HepG2 (cell line): ENCODE results near the gene AMER3. TPM values are rescaled to one million over a fixed set of nuclear protein-coding genes. Genes with fewer than 3 reads are reported as not detected.

Experiments
- BORCS8-MEF2B ChIP-seq: sonication (generic); formaldehyde crosslinking; IDR thresholded peaks from 2 replicates; pipeline ENCODE4 v1.8.0; 2022; ENCODE audit warnings: mild to moderate bottlenecking, missing genetic modification reagents
- DNMT1 ChIP-seq: sonication (generic); formaldehyde crosslinking; IDR thresholded peaks from 2 replicates; pipeline ENCODE4 v1.5.1; 2020; ENCODE audit warnings: mild to moderate bottlenecking, missing genetic modification reagents
- FOXA3 ChIP-seq: IDR thresholded peaks from 2 replicates; pipeline ENCODE4 v1.6.1; 2016; ENCODE audit warnings: missing genetic modification reagents, missing compliant biosample characterization
- HMGA1 ChIP-seq: sonication (generic); formaldehyde crosslinking; conservative IDR thresholded peaks from 2 replicates; pipeline ENCODE4 v1.4.0; 2020; ENCODE audit warnings: missing genetic modification reagents
- HOXA9 ChIP-seq: sonication (generic); formaldehyde crosslinking; IDR thresholded peaks from 2 replicates; pipeline ENCODE4 v1.8.1; 2022; ENCODE audit warnings: missing genetic modification reagents, mild to moderate bottlenecking, moderate library complexity, borderline replicate concordance
- IRF2 ChIP-seq: IDR thresholded peaks from 2 replicates; pipeline ENCODE4 v1.6.1; 2018; ENCODE audit warnings: missing genetic modification reagents, missing compliant biosample characterization
- KIAA2018 ChIP-seq: sonication (generic); formaldehyde crosslinking; IDR thresholded peaks from 2 replicates; pipeline ENCODE4 v1.5.0; 2020; ENCODE audit warnings: mild to moderate bottlenecking, missing genetic modification reagents, borderline replicate concordance
- MAZ ChIP-seq, 2 experiments: sonication (generic) in 1 of 2; formaldehyde crosslinking in 1 of 2; IDR thresholded peaks; 2 replicates each; pipeline versions ENCODE4 v1.5.0 to v1.6.1; 2012 to 2020; ENCODE audit warnings: low read depth in 2 of 2, mild to moderate bottlenecking in 2 of 2, borderline replicate concordance in 1 of 2, improper control_type of control experiment in 1 of 2, low read length in 1 of 2, missing genetic modification reagents in 1 of 2, moderate library complexity in 1 of 2
- MBD4 ChIP-seq: IDR thresholded peaks from 2 replicates; pipeline ENCODE4 v1.6.1; 2012; ENCODE audit warnings: low read length, inconsistent platforms, borderline replicate concordance
- MBNL3 ChIP-seq: fragments of 250-450 bp; sonication (Bioruptor Pico); conservative IDR thresholded peaks from 2 replicates; pipeline ENCODE4 v1.8.0; 2022; ENCODE audit warnings: mild to moderate bottlenecking, inconsistent platforms
- RFXAP ChIP-seq: sonication (generic); formaldehyde crosslinking; IDR thresholded peaks from 2 replicates; pipeline ENCODE4 v1.4.0; 2020; ENCODE audit warnings: missing genetic modification reagents, borderline replicate concordance
- RNF2 ChIP-seq: fragments of 450-650 bp; conservative IDR thresholded peaks from 2 replicates; pipeline ENCODE4 v1.6.1; 2016; ENCODE audit warnings: low read depth
- TAF1 ChIP-seq: sonication (generic); formaldehyde crosslinking; IDR thresholded peaks from 2 replicates; pipeline ENCODE4 v1.4.0; 2020; ENCODE audit warnings: missing genetic modification reagents
- ZMAT5 ChIP-seq: sonication (generic); formaldehyde crosslinking; IDR thresholded peaks from 2 replicates; pipeline ENCODE4 v1.5.0; 2020; ENCODE audit warnings: mild to moderate bottlenecking, low read depth, missing genetic modification reagents, borderline replicate concordance
- ZNF253 ChIP-seq: sonication (generic); formaldehyde crosslinking; IDR thresholded peaks from 2 replicates; pipeline ENCODE4 v1.8.0; 2022; ENCODE audit warnings: mild to moderate bottlenecking, missing genetic modification reagents, borderline replicate concordance
- ZNF605 ChIP-seq: sonication (generic); formaldehyde crosslinking; IDR thresholded peaks from 2 replicates; pipeline ENCODE4 v1.8.0; 2022; ENCODE audit warnings: mild to moderate bottlenecking, missing genetic modification reagents
- ZSCAN12 ChIP-seq: sonication (generic); formaldehyde crosslinking; IDR thresholded peaks from 2 replicates; pipeline ENCODE4 v1.9.0; 2021; ENCODE audit warnings: mild to moderate bottlenecking, missing genetic modification reagents
- polyA plus RNA-seq, 8 experiments: library from polyadenylated mRNA; depleted of rRNA in 3 of 8; stranded (reverse) in 7 of 8; unstranded in 1 of 8; fragments of >200 nt; fragmentation: Illumina TruSeq in 4 of 8; extraction: Trizol in 4 of 8; gene quantifications; 2 replicates each; pipeline versions ENCODE4 v1.2.1 to v1.2.3, GENCODE V29; 2011 to 2016; ENCODE audit warnings: low read depth in 4 of 8, missing spikeins in 1 of 8, mixed read lengths in 1 of 8; ENCODE audit not compliant: insufficient read depth in 1 of 8
- total RNA-seq, 5 experiments: library from RNA; depleted of rRNA; stranded (reverse); fragments of >200 nt; fragmentation: Illumina TruSeq; extraction: Trizol; gene quantifications; 2 replicates each; pipeline ENCODE4 v1.2.3, GENCODE V29; 2016; ENCODE audit warnings: low read depth in 1 of 5
- TF ChIP-seq, protein P1 (sequence below): IDR thresholded peaks from 2 replicates; pipeline ENCODE4 v1.6.1; 2018; ENCODE audit warnings: missing genetic modification reagents, mild to moderate bottlenecking, missing compliant biosample characterization

The AMER3 gene
- total and polyA plus RNA-seq, 2 of the 13 experiments (the other 11 are each of a cell fraction or from before 2014, with no cell fraction given) = not detected

- no peak for TF ChIP-seq ZNF605 (CRISPR knock-in tag)
- no peak for TF ChIP-seq RNF2
- TF ChIP-seq ZSCAN12 (CRISPR knock-in tag) = no peak
- TF ChIP-seq BORCS8-MEF2B = peak; percentile 30; the same call in 1 of the 2 replicates
- TF ChIP-seq, protein P1, sequence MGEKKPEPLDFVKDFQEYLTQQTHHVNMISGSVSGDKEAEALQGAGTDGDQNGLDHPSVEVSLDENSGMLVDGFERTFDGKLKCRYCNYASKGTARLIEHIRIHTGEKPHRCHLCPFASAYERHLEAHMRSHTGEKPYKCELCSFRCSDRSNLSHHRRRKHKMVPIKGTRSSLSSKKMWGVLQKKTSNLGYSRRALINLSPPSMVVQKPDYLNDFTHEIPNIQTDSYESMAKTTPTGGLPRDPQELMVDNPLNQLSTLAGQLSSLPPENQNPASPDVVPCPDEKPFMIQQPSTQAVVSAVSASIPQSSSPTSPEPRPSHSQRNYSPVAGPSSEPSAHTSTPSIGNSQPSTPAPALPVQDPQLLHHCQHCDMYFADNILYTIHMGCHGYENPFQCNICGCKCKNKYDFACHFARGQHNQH (CRISPR knock-in tag) = peak; percentile 93; the same call in 1 of the 2 replicates
- TF ChIP-seq HOXA9 = no peak
- no peak; the same call in 1 of the 2 replicates for TF ChIP-seq HMGA1 (CRISPR knock-in tag)
- peak; percentile 60 for TF ChIP-seq FOXA3
- no peak for TF ChIP-seq ZMAT5 (CRISPR knock-in tag)
- no peak; the same call in 1 of the 2 replicates for TF ChIP-seq TAF1 (CRISPR knock-in tag)
- peak; percentile 56; the same call in 1 of the 2 replicates for TF ChIP-seq RFXAP (CRISPR knock-in tag)
- TF ChIP-seq MBNL3 (CRISPR knock-in tag) = no peak
- TF ChIP-seq IRF2 (CRISPR knock-in tag) = peak; percentile 64; the same call in 1 of the 2 replicates
- TF ChIP-seq DNMT1 = no peak
- 0 out of 2 replicates have a peak, but pooled peaks have one; percentile 5 for TF ChIP-seq MAZ (IDR thresholded peaks at IDR 0.05; ENCODE audit: borderline replicate concordance, low read depth, low read length)
- TF ChIP-seq MAZ (CRISPR knock-in tag; IDR thresholded peaks at IDR 0.05; ENCODE audit: low read depth) = no peak
- no peak for TF ChIP-seq KIAA2018 (CRISPR knock-in tag)
- no peak for TF ChIP-seq ZNF253 (CRISPR knock-in tag)
- TF ChIP-seq MBD4 = no peak
These were observed 10.8 kb upstream of the AMER3 start (continued) for GRCh38 chr2:130744287-130745117.
